Measurements from ENCODE around the gene FOXN3. TPM values are rescaled to one million over a fixed set of nuclear protein-coding genes. Genes with fewer than 3 reads are reported as not detected.

Gene FOXN3
- total and polyA plus RNA-seq, 10 of the 15 experiments (the other 5 are each of a cell fraction or from before 2014, with no cell fraction given): 4.5 to 68.9 (median 29.7) TPM

- CTCF ChIA-PET: no interaction called here
- intact Hi-C loops (cut with micrococcal nuclease; ENCODE audit: unreplicated experiment): no loop called here
- TF ChIP-seq EP300 (IDR thresholded peaks at IDR 0.05; ENCODE audit: borderline replicate concordance in 1 of 2, control insufficient read depth in 1 of 2, low read depth in 2 of 2, low read length in 2 of 2): no peak
These were observed 278.2 kb downstream of the FOXN3 start for GRCh38 chr14:89138846-89139245.

GRCh38 chr14:89137526-89138163, 279.4 kb downstream of the FOXN3 start:
- ATAC-seq (no peak), FAIRE-seq (no peak), DNase-seq (ENCODE audit: low read depth, low spot score) (no peak)
- no peaks in the 10 kb centered on the region for H4K20me1 ChIP-seq (ENCODE audit: control insufficient read depth, insufficient read depth)
- WGBS (ENCODE audit: insufficient coverage, insufficient replicate concordance, low lambda C conversion rate, missing lambda C conversion rate): 18% methylated on average over 7 of the region's 7 CpGs
- no peak overlapping the region for H3K27ac ChIP-seq (ENCODE audit: control insufficient read depth, insufficient read depth)
- ChIA-PET CTCF (no interaction called here), POLR2A (no interaction called here), RAD21 (ENCODE audit: unreplicated experiment) (no interaction called here), SMC1A (ENCODE audit: uncharacterized antibody, unreplicated experiment) (no interaction called here)
- H3K4me1 ChIP-seq (ENCODE audit: control insufficient read depth, insufficient read depth, low read length): no peaks in the 10 kb centered on the region
- H2AFZ ChIP-seq (ENCODE audit: control insufficient read depth, low read depth, low read length): no peak overlapping the region
- intact Hi-C loops (cut with micrococcal nuclease; ENCODE audit: unreplicated experiment): no loop called here
- no peak overlapping the region for H3K4me2 ChIP-seq (ENCODE audit: control insufficient read depth, insufficient read depth)
- no peaks in the 10 kb centered on the region; the same call in 2 of the 3 replicates for H3K9me3 ChIP-seq (replicated peaks; ENCODE audit: control insufficient read depth, insufficient read depth, low read length)
- no peak overlapping the region for H3K9ac ChIP-seq (ENCODE audit: control insufficient read depth, insufficient read depth, low read length)
- H3K79me2 ChIP-seq (ENCODE audit: control insufficient read depth, insufficient read depth, low read length): no peaks in the 10 kb centered on the region
- in situ Hi-C loops (cut with MboI): no loop called here
- TF ChIP-seq TAF1 (IDR thresholded peaks at IDR 0.05; ENCODE audit: borderline replicate concordance, low read depth, low read length): no peak
- no peak for TF ChIP-seq SIX5 (IDR thresholded peaks at IDR 0.05; ENCODE audit: low read depth, low read length, severe bottlenecking)
- H3K36me3 ChIP-seq (ENCODE audit: control insufficient read depth in 2 of 2, insufficient read depth in 2 of 2, low read length in 1 of 2): no peaks in the 10 kb centered on the region
- no TSS peak for BruUV-seq (replicated peaks)
- H3K4me3 ChIP-seq: no peak overlapping the region
- no peaks in the 10 kb centered on the region for H3K27me3 ChIP-seq (replicated peaks in 1 of 2; ENCODE audit: control insufficient read depth in 2 of 2, insufficient read depth in 2 of 2, low read length in 1 of 2)

More at GRCh38 chr14:89138846-89139245, 278.2 kb downstream of the FOXN3 start:
- Histone ChIP-seq H2AFZ (ENCODE audit: control insufficient read depth, low read depth, low read length) (no peak overlapping the region), H3K4me1 (ENCODE audit: control insufficient read depth, insufficient read depth, low read length) (no peaks in the 10 kb centered on the region), H3K4me2 (ENCODE audit: control insufficient read depth, insufficient read depth) (no peak overlapping the region), H3K79me2 (ENCODE audit: control insufficient read depth, insufficient read depth, low read length) (no peaks in the 10 kb centered on the region), H3K4me3 (no peak overlapping the region), H3K36me3 (ENCODE audit: control insufficient read depth in 2 of 2, insufficient read depth in 2 of 2, low read length in 1 of 2) (no peaks in the 10 kb centered on the region), H3K27me3 (replicated peaks in 1 of 2; ENCODE audit: control insufficient read depth in 2 of 2, insufficient read depth in 2 of 2, low read length in 1 of 2) (no peaks in the 10 kb centered on the region), H4K20me1 (ENCODE audit: control insufficient read depth, insufficient read depth) (no peaks in the 10 kb centered on the region), H3K9me3 (replicated peaks; ENCODE audit: control insufficient read depth, insufficient read depth, low read length) (no peaks in the 10 kb centered on the region; the same call in 2 of the 3 replicates), H3K27ac (ENCODE audit: control insufficient read depth, insufficient read depth) (no peak overlapping the region), H3K9ac (ENCODE audit: control insufficient read depth, insufficient read depth, low read length) (no peak overlapping the region)
- ATAC-seq (no peak), FAIRE-seq (no peak), DNase-seq (ENCODE audit: low read depth, low spot score) (no peak)
- ChIA-PET POLR2A (no interaction called here), RAD21 (ENCODE audit: unreplicated experiment) (no interaction called here), SMC1A (ENCODE audit: uncharacterized antibody, unreplicated experiment) (no interaction called here)
- in situ Hi-C loops (cut with MboI): no loop called here
- no TSS peak for BruUV-seq (replicated peaks)
- 51% methylated on average over 7 of the region's 7 CpGs for WGBS (ENCODE audit: insufficient coverage, insufficient replicate concordance, low lambda C conversion rate, missing lambda C conversion rate)
